ENCODE results near the gene TEC. TPM values are rescaled to one million over a fixed set of nuclear protein-coding genes. Genes with fewer than 3 reads are reported as not detected.
A peak's percentile ranks its signal among the peaks of the same experiment; 100 is the strongest.
"Not testable (repeated sequence)": the region's sequence is repeated elsewhere in the genome, so short reads cannot be mapped to it uniquely, and the experiment has no call there.

The TEC gene
- polyA plus RNA-seq, 1 donor: 4.6 TPM

GRCh38 chr4:48224606-48225005, 45.0 kb downstream of the TEC start:
- WGBS (ENCODE audit: insufficient coverage, low lambda C conversion rate): 87% methylated on average over 4 of the region's 5 CpGs
- DNase-seq: no peak
- Histone ChIP-seq H3K9me3 (ENCODE audit: control insufficient read depth, low read depth, low read length) (no peaks in the 10 kb centered on the region), H3K4me1 (ENCODE audit: control insufficient read depth, insufficient read depth, low read length) (no peaks in the 10 kb centered on the region), H3K36me3 (ENCODE audit: control insufficient read depth, insufficient read depth, low read length) (peaks cover 2% of the 10 kb centered on the region), H3K4me3 (ENCODE audit: low read length) (no peak overlapping the region), H3K27me3 (ENCODE audit: control insufficient read depth, insufficient read depth, low read length) (no peaks in the 10 kb centered on the region), H3K27ac (ENCODE audit: low read length) (no peak overlapping the region)

DNA sequence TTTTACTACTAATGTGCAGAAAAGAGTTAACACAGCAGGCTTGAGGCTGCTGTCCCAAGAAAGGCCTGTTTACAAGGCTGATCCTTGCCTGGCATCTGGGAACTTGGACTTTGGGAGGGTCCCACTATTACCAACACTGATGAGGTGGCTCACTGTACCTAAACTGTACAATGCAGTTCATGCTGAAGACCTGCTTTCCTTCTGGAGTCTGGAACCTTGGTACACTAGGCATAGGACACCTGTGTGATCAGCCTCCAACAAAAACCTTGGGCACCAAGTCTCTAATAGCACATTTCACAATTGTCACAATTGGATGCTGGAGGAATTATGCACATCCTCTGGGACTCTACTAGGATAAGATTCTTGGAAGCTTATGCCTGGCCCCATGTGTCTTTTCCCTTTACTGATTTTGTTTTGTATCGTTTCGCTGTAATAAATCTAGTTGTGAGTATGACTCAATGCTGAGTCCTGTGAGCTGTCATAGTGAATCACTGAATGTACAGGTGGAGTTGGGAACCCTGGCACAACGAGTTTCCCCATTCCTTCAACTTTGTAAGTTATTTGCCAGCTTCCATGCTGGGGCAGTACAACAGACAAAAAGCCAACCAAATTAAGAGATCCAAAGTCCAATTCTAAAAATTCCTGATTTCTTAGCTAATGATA, 45.9 kb downstream of the TEC start:
- 84% methylated on average over 3 of the region's 3 CpGs for WGBS (ENCODE audit: insufficient coverage, low lambda C conversion rate)
- no peak for DNase-seq
- Histone ChIP-seq H3K27ac (ENCODE audit: low read length) (no peak overlapping the region), H3K4me3 (ENCODE audit: low read length) (no peak overlapping the region), H3K9me3 (ENCODE audit: control insufficient read depth, low read depth, low read length) (no peaks in the 10 kb centered on the region), H3K4me1 (ENCODE audit: control insufficient read depth, insufficient read depth, low read length) (no peaks in the 10 kb centered on the region), H3K36me3 (ENCODE audit: control insufficient read depth, insufficient read depth, low read length) (peaks cover 2% of the 10 kb centered on the region), H3K27me3 (ENCODE audit: control insufficient read depth, insufficient read depth, low read length) (no peaks in the 10 kb centered on the region)

DNA sequence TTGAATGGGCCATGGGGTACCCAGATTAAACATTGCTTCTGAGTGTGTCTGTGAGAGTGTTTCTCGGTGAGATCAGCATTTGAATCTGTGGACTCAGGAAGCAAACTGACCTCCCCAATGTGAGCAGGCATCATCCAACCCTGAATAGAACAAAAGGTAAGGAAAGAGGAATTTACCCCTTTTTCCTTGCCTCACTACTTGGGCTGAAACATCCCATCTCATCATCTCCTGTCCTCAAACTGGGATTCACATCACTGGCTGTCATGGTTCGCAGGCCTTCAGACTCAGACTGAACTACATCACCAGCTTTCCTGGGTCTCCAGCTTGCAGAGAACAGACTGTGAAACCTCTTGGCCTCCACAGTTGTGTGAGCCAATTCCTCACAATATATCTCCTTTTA, 47.1 kb downstream of the TEC start:
- Histone ChIP-seq H3K4me1 (ENCODE audit: control insufficient read depth, insufficient read depth, low read length) (no peaks in the 10 kb centered on the region), H3K4me3 (ENCODE audit: low read length) (no peak overlapping the region), H3K27me3 (ENCODE audit: control insufficient read depth, insufficient read depth, low read length) (no peaks in the 10 kb centered on the region), H3K9me3 (ENCODE audit: control insufficient read depth, low read depth, low read length) (no peaks in the 10 kb centered on the region), H3K27ac (ENCODE audit: low read length) (no peak overlapping the region), H3K36me3 (ENCODE audit: control insufficient read depth, insufficient read depth, low read length) (no peaks in the 10 kb centered on the region)
- no CpG with 5 or more reads among the region's 2 CpGs for WGBS (ENCODE audit: insufficient coverage, low lambda C conversion rate)
- no peak for DNase-seq

- H3K27ac ChIP-seq (ENCODE audit: low read length); DNase-seq; H3K36me3 ChIP-seq (ENCODE audit: control insufficient read depth, insufficient read depth, low read length); H3K9me3 ChIP-seq (ENCODE audit: control insufficient read depth, low read depth, low read length); H3K4me3 ChIP-seq (ENCODE audit: low read length); H3K27me3 ChIP-seq (ENCODE audit: control insufficient read depth, insufficient read depth, low read length); H3K4me1 ChIP-seq (ENCODE audit: control insufficient read depth, insufficient read depth, low read length): not testable (repeated sequence)
- WGBS (ENCODE audit: insufficient coverage, low lambda C conversion rate): no CpG with 5 or more reads among the region's 8 CpGs
Observed at GRCh38 chr4:48219430-48219829, 50.2 kb downstream of the TEC start.

DNA sequence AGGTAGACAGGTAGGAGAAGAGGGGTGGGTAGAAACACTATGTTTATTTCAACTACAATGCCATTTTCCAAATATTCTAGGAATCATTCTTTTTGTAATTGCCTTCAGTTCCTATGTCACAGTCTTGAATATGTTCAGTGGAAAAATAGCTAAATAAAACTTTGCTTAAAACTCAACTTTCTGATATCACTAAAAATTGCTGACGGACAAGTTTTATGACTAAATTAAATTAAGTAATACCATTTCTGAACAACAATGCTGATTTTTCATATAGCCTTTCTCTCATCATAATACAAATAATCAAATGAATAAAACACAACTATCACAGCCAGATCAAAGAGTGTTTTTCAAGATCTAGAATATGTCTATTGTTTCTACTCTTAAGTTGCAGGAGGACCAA, 53.1 kb downstream of the TEC start:
- Histone ChIP-seq H3K27ac (ENCODE audit: low read length) (no peak overlapping the region), H3K9me3 (ENCODE audit: control insufficient read depth, low read depth, low read length) (no peaks in the 10 kb centered on the region), H3K4me3 (ENCODE audit: low read length) (no peak overlapping the region), H3K4me1 (ENCODE audit: control insufficient read depth, insufficient read depth, low read length) (no peaks in the 10 kb centered on the region), H3K36me3 (ENCODE audit: control insufficient read depth, insufficient read depth, low read length) (no peaks in the 10 kb centered on the region), H3K27me3 (ENCODE audit: control insufficient read depth, insufficient read depth, low read length) (no peaks in the 10 kb centered on the region)
- 90% methylated on average over 1 of the region's 1 CpG for WGBS (ENCODE audit: insufficient coverage, low lambda C conversion rate)
- DNase-seq: no peak

DNA sequence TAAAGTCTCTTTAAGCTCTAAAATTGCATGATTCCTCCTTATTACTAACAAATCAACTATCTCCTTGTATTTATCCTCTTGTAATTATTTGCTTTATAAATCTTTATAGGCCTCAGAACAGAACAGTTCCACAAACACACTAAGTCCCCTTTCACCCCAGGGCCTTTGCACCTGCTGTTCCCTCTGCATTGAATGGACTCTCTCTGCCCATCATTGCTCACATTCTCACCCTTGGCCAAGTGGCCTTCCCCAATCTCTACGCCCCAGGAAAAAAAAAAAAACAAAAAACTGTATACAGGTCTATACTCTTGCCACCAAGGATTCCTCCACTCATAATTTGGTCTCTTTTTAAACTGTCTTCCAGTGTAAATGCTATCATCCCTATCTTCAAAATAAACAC, 53.7 kb downstream of the TEC start:
- no CpG with 5 or more reads among the region's 1 CpG for WGBS (ENCODE audit: insufficient coverage, low lambda C conversion rate)
- DNase-seq: no peak

GRCh38 chr4:48212165-48212564, 57.5 kb downstream of the TEC start:
- Histone ChIP-seq H3K9me3 (ENCODE audit: control insufficient read depth, low read depth, low read length) (no peaks in the 10 kb centered on the region), H3K27me3 (ENCODE audit: control insufficient read depth, insufficient read depth, low read length) (no peaks in the 10 kb centered on the region), H3K27ac (ENCODE audit: low read length) (no peak overlapping the region), H3K4me1 (ENCODE audit: control insufficient read depth, insufficient read depth, low read length) (no peaks in the 10 kb centered on the region), H3K4me3 (ENCODE audit: low read length) (no peak overlapping the region), H3K36me3 (ENCODE audit: control insufficient read depth, insufficient read depth, low read length) (no peaks in the 10 kb centered on the region)
- no peak for DNase-seq
- WGBS (ENCODE audit: insufficient coverage, low lambda C conversion rate): 96% methylated on average over 2 of the region's 6 CpGs

More for the DNA sequence above, 53.7 kb downstream of the TEC start:
- H3K4me1 ChIP-seq (ENCODE audit: control insufficient read depth, insufficient read depth, low read length): no peaks in the 10 kb centered on the region
- no peak overlapping the region for H3K4me3 ChIP-seq (ENCODE audit: low read length)
- H3K36me3 ChIP-seq (ENCODE audit: control insufficient read depth, insufficient read depth, low read length): no peaks in the 10 kb centered on the region
- no peaks in the 10 kb centered on the region for H3K9me3 ChIP-seq (ENCODE audit: control insufficient read depth, low read depth, low read length)
- H3K27ac ChIP-seq (ENCODE audit: low read length): no peak overlapping the region
- H3K27me3 ChIP-seq (ENCODE audit: control insufficient read depth, insufficient read depth, low read length): no peaks in the 10 kb centered on the region

DNA sequence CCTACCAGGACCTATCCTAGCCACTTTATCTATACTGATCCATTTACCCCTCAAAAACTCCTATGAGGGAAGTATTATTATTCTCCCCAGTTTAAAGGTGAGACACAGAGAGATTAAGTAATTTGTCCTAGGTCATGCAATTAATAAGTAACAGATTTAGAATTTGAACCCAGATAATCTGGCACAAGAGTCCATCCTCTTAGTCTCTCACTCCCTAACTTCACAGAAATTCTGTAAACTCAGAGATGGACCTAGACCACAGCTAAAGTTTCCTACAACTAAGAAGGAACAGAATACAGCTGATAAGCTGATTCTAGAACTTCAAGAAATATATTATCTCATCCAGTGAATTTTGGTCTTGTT, 58.7 kb downstream of the TEC start:
- Histone ChIP-seq H3K36me3 (ENCODE audit: control insufficient read depth, insufficient read depth, low read length) (no peaks in the 10 kb centered on the region), H3K4me3 (ENCODE audit: low read length) (no peak overlapping the region), H3K4me1 (ENCODE audit: control insufficient read depth, insufficient read depth, low read length) (no peaks in the 10 kb centered on the region), H3K9me3 (ENCODE audit: control insufficient read depth, low read depth, low read length) (no peaks in the 10 kb centered on the region), H3K27ac (ENCODE audit: low read length) (no peak overlapping the region), H3K27me3 (ENCODE audit: control insufficient read depth, insufficient read depth, low read length) (no peaks in the 10 kb centered on the region)
- peak in 1 of 2 donors; percentile 16 for DNase-seq

DNA sequence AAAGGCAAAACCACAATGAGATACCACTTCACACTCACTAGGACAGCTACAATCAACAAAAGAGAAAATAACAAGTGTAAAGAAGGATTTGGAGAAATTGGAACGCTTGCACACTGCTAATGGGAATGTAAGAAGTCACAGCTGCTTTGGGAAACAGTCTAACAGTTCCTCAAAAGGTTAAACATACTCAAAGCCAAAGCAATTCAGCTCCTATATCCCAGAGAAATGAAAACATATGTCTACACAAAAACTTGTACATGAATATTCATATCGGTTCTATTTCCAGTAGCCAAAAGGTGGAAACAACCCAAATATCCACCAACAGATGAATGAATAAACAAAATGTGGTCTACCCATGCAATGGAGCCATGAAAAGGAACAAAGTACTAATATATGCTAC, 64.0 kb downstream of the TEC start:
- Histone ChIP-seq H3K4me1 (ENCODE audit: control insufficient read depth, insufficient read depth, low read length) (no peaks in the 10 kb centered on the region), H3K27ac (ENCODE audit: low read length) (no peak overlapping the region), H3K27me3 (ENCODE audit: control insufficient read depth, insufficient read depth, low read length) (no peaks in the 10 kb centered on the region), H3K4me3 (ENCODE audit: low read length) (no peak overlapping the region), H3K36me3 (ENCODE audit: control insufficient read depth, insufficient read depth, low read length) (no peaks in the 10 kb centered on the region), H3K9me3 (ENCODE audit: control insufficient read depth, low read depth, low read length) (no peaks in the 10 kb centered on the region)
- DNase-seq: no peak
- no CpG with 5 or more reads among the region's 2 CpGs for WGBS (ENCODE audit: insufficient coverage, low lambda C conversion rate)

DNA sequence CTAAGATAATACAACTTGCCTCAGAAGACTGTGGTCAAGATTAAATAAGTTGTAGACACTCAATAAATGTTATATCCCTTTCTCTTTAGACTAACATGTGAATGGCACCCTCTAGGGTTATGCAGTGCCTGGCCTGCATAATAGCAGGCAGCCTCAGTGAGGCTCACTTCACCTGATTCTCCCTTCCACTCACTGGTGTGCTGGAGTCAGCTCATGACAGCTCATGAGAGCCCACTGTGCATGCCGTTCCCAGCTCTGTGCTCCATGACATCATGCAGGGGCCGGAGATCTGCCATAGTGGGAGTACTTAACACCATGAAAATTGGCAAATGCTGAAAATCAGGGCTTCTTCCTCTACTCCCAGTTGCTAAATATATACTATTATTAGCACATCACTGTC, 64.5 kb downstream of the TEC start:
- Histone ChIP-seq H3K27ac (ENCODE audit: low read length) (no peak overlapping the region), H3K4me3 (ENCODE audit: low read length) (no peak overlapping the region), H3K27me3 (ENCODE audit: control insufficient read depth, insufficient read depth, low read length) (no peaks in the 10 kb centered on the region), H3K4me1 (ENCODE audit: control insufficient read depth, insufficient read depth, low read length) (no peaks in the 10 kb centered on the region), H3K9me3 (ENCODE audit: control insufficient read depth, low read depth, low read length) (no peaks in the 10 kb centered on the region), H3K36me3 (ENCODE audit: control insufficient read depth, insufficient read depth, low read length) (no peaks in the 10 kb centered on the region)
- WGBS (ENCODE audit: insufficient coverage, low lambda C conversion rate): no CpG with 5 or more reads among the region's 2 CpGs
- no peak for DNase-seq

- Histone ChIP-seq H3K36me3 (ENCODE audit: control insufficient read depth, insufficient read depth, low read length) (no peaks in the 10 kb centered on the region), H3K4me1 (ENCODE audit: control insufficient read depth, insufficient read depth, low read length) (no peaks in the 10 kb centered on the region), H3K27ac (ENCODE audit: low read length) (no peak overlapping the region), H3K9me3 (ENCODE audit: control insufficient read depth, low read depth, low read length) (no peaks in the 10 kb centered on the region), H3K27me3 (ENCODE audit: control insufficient read depth, insufficient read depth, low read length) (no peaks in the 10 kb centered on the region), H3K4me3 (ENCODE audit: low read length) (no peak overlapping the region)
- no CpG with 5 or more reads among the region's 3 CpGs for WGBS (ENCODE audit: insufficient coverage, low lambda C conversion rate)
- DNase-seq: no peak
Observed at GRCh38 chr4:48203819-48204218, 65.8 kb downstream of the TEC start.

All from large intestine (tissue), 3 donors.